DLD1 (cell line): ENCODE measurements around the gene FUT7.

Experiments used
- in situ Hi-C: cut with HindIII; loops from 2 replicates; pipeline ENCODE4 v1.10.0; 2017; ENCODE audit warnings: low sequenced_read_pairs

Gene FUT7

GRCh38 chr9:137020771-137021567, 10.9 kb downstream of the FUT7 start:
- in situ Hi-C loops: no loop called here

- in situ Hi-C loops: no loop called here
Measured at GRCh38 chr9:137019891-137020683, 11.8 kb downstream of the FUT7 start.

GRCh38 chr9:137018761-137019559, 12.9 kb downstream of the FUT7 start:
- in situ Hi-C loops: no loop called here

GRCh38 chr9:137017791-137018497, 13.9 kb downstream of the FUT7 start:
- in situ Hi-C loops: no loop called here

- in situ Hi-C loops: no loop called here
Measured at GRCh38 chr9:137017071-137017470, 14.8 kb downstream of the FUT7 start.

GRCh38 chr9:137016436-137016835, 15.5 kb downstream of the FUT7 start:
- in situ Hi-C loops: no loop called here

- in situ Hi-C loops: no loop called here
Measured at GRCh38 chr9:137015976-137016375, 15.9 kb downstream of the FUT7 start.

GRCh38 chr9:137015540-137015930, 16.4 kb downstream of the FUT7 start:
- in situ Hi-C loops: no loop called here

- in situ Hi-C loops: no loop called here
Measured at GRCh38 chr9:137014776-137015539, 16.9 kb downstream of the FUT7 start.

- in situ Hi-C loops: no loop called here
Measured at GRCh38 chr9:137014166-137014565, 17.7 kb downstream of the FUT7 start.

- in situ Hi-C loops: no loop called here
Measured at GRCh38 chr9:137013571-137013940, 18.3 kb downstream of the FUT7 start.

GRCh38 chr9:137012694-137013570, 19.0 kb downstream of the FUT7 start:
- in situ Hi-C loops: no loop called here

GRCh38 chr9:137011907-137012675, 19.8 kb downstream of the FUT7 start:
- in situ Hi-C loops: no loop called here

- in situ Hi-C loops: no loop called here
Measured at GRCh38 chr9:137011156-137011555, 20.7 kb downstream of the FUT7 start.

- in situ Hi-C loops: no loop called here
Measured at GRCh38 chr9:137009938-137010732, 21.8 kb downstream of the FUT7 start.

GRCh38 chr9:137009217-137009616, 22.7 kb downstream of the FUT7 start:
- in situ Hi-C loops: no loop called here

GRCh38 chr9:137008312-137008711, 23.6 kb downstream of the FUT7 start:
- in situ Hi-C loops: no loop called here
